GM12874 (cell line): ENCODE results near the gene KNDC1.

ENCODE experiments used
- CTCF ChIP-seq: IDR thresholded peaks from 2 replicates; pipeline ENCODE4 v1.5.1; 2011; ENCODE audit warnings: low read depth, mild to moderate bottlenecking, control low read depth, low read length, moderate library complexity; ENCODE audit not compliant: insufficient read depth

The KNDC1 gene

GRCh38 chr10:133182190-133182589 is 22.2 kb downstream of the KNDC1 start:
- TF ChIP-seq CTCF, result no peak

- TF ChIP-seq CTCF, result no peak
These were observed 23.0 kb downstream of the KNDC1 start for GRCh38 chr10:133182791-133183645.

GRCh38 chr10:133183646-133184378 is 23.8 kb downstream of the KNDC1 start:
- TF ChIP-seq CTCF, result no peak

- TF ChIP-seq CTCF, result no peak
These were observed 24.7 kb downstream of the KNDC1 start for GRCh38 chr10:133184591-133185244.

- no peak for TF ChIP-seq CTCF
These were observed 25.4 kb downstream of the KNDC1 start for GRCh38 chr10:133185421-133185820.

GRCh38 chr10:133185916-133186315 is 25.9 kb downstream of the KNDC1 start:
- no peak for TF ChIP-seq CTCF
